ENCODE measurements around the gene MYO5B. TPM values are rescaled to one million over a fixed set of nuclear protein-coding genes. Genes with fewer than 3 reads are reported as not detected.

MYO5B gene
- total RNA-seq, 1 experiment from 2014 or later = 32.1 TPM

DNA sequence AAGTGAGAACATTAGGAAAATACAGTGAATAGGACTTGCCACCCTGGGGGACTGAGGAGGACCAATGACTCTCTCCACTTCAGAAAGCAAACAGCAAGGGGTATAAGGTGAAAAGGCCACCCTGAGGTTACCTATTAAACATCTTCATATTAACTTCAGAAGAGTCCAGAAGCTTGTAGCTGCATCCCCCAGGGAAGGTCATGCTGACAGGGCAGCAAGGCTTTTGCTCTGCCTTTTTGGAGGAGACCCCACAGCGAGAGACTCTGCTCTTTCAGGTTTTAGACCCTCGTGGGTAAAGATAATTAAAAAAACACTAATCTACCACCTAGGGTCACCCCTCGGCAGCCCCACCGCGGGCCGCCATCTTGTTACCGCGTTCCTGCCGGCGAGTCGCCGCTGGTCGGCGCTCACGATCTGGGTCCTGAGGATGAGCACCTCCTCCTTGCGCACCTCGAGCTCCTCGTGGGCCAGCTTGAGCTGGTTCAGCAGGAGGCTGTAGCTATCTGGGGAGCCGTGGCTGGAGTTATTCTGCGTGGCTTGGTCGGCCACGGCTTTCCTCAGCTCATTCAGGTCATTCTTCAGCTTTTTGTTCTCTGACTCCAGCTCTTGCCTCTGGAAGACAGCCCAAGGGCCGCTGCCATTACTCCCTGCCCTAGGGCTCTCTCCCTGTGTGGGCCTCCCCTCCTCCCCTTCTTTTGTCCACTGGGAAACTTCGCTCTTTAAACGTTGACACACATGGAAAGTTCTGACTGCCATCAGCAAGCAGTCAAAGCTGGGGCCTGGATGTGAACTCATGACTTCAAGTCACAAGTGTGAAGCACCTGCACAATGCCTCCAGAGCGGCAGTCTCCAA is 331.0 kb downstream of the MYO5B start:
- Histone ChIP-seq H3K9me3 (ENCODE audit: control insufficient read depth in 1 of 2, insufficient read depth in 1 of 2, low read depth in 1 of 2, low read length in 2 of 2) (no peaks in the 10 kb centered on the region), H3K27me3 (ENCODE audit: insufficient read depth, low read length) (no peaks in the 10 kb centered on the region), H3K36me3 (ENCODE audit: control insufficient read depth in 1 of 2, insufficient read depth in 2 of 2, low read length in 2 of 2) (no peaks in the 10 kb centered on the region), H3K4me2 (ENCODE audit: low read length) (no peak overlapping the region), H4K20me1 (ENCODE audit: insufficient read depth) (no peaks in the 10 kb centered on the region), H3K27ac (ENCODE audit: low read depth, low read length) (no peak overlapping the region), H2AFZ (ENCODE audit: low read depth, low read length, poor library complexity, severe bottlenecking) (no peak overlapping the region), H3K9ac (ENCODE audit: low read length) (no peak overlapping the region), H3K4me3 (replicated peaks in 1 of 2; ENCODE audit: low read depth in 1 of 2, low read length in 2 of 2) (no peak overlapping the region), H3K9me2 (ENCODE audit: insufficient read depth) (no peaks in the 10 kb centered on the region), H3K4me1 (ENCODE audit: control insufficient read depth in 1 of 2, insufficient read depth in 2 of 2, low read length in 2 of 2) (peaks cover 3 to 4% of the 10 kb centered on the region in 2 experiments; a peak in 3 of 4 replicates), H3K79me2 (ENCODE audit: insufficient read depth, low read length) (no peaks in the 10 kb centered on the region)
- no peak for DNase-seq (ENCODE audit: low read depth, low spot score)
- intact Hi-C loops (cut with micrococcal nuclease) = no loop called here
- BruUV-seq (replicated peaks) = no TSS peak
- ATAC-seq = no peak
- ChIA-PET RAD21 (ENCODE audit: low non-redundant PET in 1 of 2, low total read pairs in 2 of 2, uncharacterized antibody in 2 of 2, unreplicated experiment in 2 of 2) (no interaction called here), CTCF (no interaction called here), POLR2A (no interaction called here)
- TF ChIP-seq ZNF274 (IDR thresholded peaks at IDR 0.05; ENCODE audit: low read depth, low read length) = no peak
- no peak for TF ChIP-seq EZH2 (IDR thresholded peaks at IDR 0.05)
- TF ChIP-seq SRF (IDR thresholded peaks at IDR 0.05; ENCODE audit: low read depth) = no peak

DNA sequence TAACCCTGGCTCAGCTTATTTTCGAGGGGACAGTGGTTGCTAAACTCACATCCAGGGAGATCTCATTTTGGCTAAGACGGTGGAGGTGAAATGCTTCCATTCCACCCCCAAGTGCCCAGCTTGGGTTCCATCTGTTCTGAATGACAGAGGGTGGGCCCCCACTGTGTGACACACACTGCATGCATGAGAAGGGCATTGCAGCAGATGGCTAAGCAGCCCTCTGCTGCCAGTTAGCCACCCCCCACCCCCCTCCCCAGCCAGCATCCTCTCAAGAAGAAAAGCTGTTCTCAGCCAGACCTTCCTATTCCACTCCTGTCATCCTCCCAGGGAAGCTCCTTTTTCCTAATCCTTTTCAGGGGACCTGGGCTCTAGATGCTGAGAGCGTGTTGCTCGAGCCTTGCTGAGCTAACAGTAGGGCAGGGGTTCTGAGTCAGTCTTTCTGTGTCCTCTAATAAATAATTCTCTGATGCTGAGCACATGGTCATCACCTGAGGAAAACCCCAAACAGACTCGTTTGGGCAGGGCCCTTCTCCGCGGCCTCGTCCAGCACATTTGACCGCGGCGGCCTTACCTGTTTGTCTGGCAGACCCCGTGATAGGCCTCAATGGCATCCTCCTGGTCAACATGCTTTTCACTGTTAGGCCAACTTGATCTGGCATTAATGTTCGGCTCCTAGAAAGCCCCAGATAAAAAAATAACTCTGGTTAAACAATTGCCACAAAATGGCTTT is 332.1 kb downstream of the MYO5B start:
- no peaks in the 10 kb centered on the region for H3K27me3 ChIP-seq (ENCODE audit: insufficient read depth, low read length)
- ChIA-PET POLR2A (no interaction called here), CTCF (interaction anchor here (1.0 kb wide), 1 partner anchor 332 kb away, joined by 4 read pairs; the partner anchor contains the start of gene MYO5B), RAD21 (ENCODE audit: low non-redundant PET in 1 of 2, low total read pairs in 2 of 2, uncharacterized antibody in 2 of 2, unreplicated experiment in 2 of 2) (interaction anchor here in 1 of 2 experiments (1.1 kb wide), 1 partner anchor 398 kb away, joined by 3 read pairs; no protein-coding TSS in a partner anchor)
- H3K9ac ChIP-seq (ENCODE audit: low read length) = no peak overlapping the region
- no peak overlapping the region for H3K4me3 ChIP-seq (replicated peaks in 1 of 2; ENCODE audit: low read depth in 1 of 2, low read length in 2 of 2)
- H3K9me2 ChIP-seq (ENCODE audit: insufficient read depth) = no peaks in the 10 kb centered on the region
- ATAC-seq = no peak
- no peaks in the 10 kb centered on the region for H3K79me2 ChIP-seq (ENCODE audit: insufficient read depth, low read length)
- no TSS peak for BruUV-seq (replicated peaks)
- H3K4me2 ChIP-seq (ENCODE audit: low read length) = no peak overlapping the region
- DNase-seq (ENCODE audit: low read depth, low spot score) = no peak
- no peak overlapping the region for H3K27ac ChIP-seq (ENCODE audit: low read depth, low read length)
- no peaks in the 10 kb centered on the region for H3K36me3 ChIP-seq (ENCODE audit: control insufficient read depth in 1 of 2, insufficient read depth in 2 of 2, low read length in 2 of 2)
- H3K9me3 ChIP-seq (ENCODE audit: control insufficient read depth in 1 of 2, insufficient read depth in 1 of 2, low read depth in 1 of 2, low read length in 2 of 2) = no peaks in the 10 kb centered on the region
- H4K20me1 ChIP-seq (ENCODE audit: insufficient read depth) = no peaks in the 10 kb centered on the region
- intact Hi-C loops (cut with micrococcal nuclease) = no loop called here
- H3K4me1 ChIP-seq (ENCODE audit: control insufficient read depth in 1 of 2, insufficient read depth in 2 of 2, low read length in 2 of 2) = peaks cover 11 to 16% of the 10 kb centered on the region in 2 experiments; a peak in 3 of 4 replicates
- H2AFZ ChIP-seq (ENCODE audit: low read depth, low read length, poor library complexity, severe bottlenecking) = no peak overlapping the region
- TF ChIP-seq, protein P1, sequence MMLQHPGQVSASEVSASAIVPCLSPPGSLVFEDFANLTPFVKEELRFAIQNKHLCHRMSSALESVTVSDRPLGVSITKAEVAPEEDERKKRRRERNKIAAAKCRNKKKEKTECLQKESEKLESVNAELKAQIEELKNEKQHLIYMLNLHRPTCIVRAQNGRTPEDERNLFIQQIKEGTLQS (IDR thresholded peaks at IDR 0.05) = no peak
- TF ChIP-seq ELF1 (IDR thresholded peaks at IDR 0.05; ENCODE audit: borderline replicate concordance, low read depth) = no peak
- no peak for TF ChIP-seq CBX3 (IDR thresholded peaks at IDR 0.05; ENCODE audit: low read depth)
- TF ChIP-seq RAD21 (IDR thresholded peaks at IDR 0.05; ENCODE audit: low read depth) = no peak
- TF ChIP-seq, protein P2, sequence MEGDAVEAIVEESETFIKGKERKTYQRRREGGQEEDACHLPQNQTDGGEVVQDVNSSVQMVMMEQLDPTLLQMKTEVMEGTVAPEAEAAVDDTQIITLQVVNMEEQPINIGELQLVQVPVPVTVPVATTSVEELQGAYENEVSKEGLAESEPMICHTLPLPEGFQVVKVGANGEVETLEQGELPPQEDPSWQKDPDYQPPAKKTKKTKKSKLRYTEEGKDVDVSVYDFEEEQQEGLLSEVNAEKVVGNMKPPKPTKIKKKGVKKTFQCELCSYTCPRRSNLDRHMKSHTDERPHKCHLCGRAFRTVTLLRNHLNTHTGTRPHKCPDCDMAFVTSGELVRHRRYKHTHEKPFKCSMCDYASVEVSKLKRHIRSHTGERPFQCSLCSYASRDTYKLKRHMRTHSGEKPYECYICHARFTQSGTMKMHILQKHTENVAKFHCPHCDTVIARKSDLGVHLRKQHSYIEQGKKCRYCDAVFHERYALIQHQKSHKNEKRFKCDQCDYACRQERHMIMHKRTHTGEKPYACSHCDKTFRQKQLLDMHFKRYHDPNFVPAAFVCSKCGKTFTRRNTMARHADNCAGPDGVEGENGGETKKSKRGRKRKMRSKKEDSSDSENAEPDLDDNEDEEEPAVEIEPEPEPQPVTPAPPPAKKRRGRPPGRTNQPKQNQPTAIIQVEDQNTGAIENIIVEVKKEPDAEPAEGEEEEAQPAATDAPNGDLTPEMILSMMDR (IDR thresholded peaks at IDR 0.05 in 2 of 3, conservative IDR thresholded peaks at IDR 0.05 in 1 of 3; ENCODE audit: borderline replicate concordance in 1 of 3, insufficient read depth in 1 of 3, low read depth in 2 of 3, low read length in 2 of 3) = no peak
- no peak for TF ChIP-seq EZH2phosphoT487 (IDR thresholded peaks at IDR 0.05; ENCODE audit: borderline replicate concordance)
- no peak for TF ChIP-seq ZNF274 (IDR thresholded peaks at IDR 0.05; ENCODE audit: low read depth, low read length)
